HG03439 (cell line): ENCODE results near the gene ARPP21.
"Not testable (repeated sequence)": the region's sequence is repeated elsewhere in the genome, so short reads cannot be mapped to it uniquely, and the experiment has no call there.

Experiments
- ATAC-seq: cut with Tn5 transposase; IDR thresholded peaks from one replicate; pipeline ENCODE4 v1.9.1; 2021; ENCODE audit warnings: mild to moderate bottlenecking, moderate library complexity; ENCODE audit not compliant: unreplicated experiment

ARPP21 gene

DNA sequence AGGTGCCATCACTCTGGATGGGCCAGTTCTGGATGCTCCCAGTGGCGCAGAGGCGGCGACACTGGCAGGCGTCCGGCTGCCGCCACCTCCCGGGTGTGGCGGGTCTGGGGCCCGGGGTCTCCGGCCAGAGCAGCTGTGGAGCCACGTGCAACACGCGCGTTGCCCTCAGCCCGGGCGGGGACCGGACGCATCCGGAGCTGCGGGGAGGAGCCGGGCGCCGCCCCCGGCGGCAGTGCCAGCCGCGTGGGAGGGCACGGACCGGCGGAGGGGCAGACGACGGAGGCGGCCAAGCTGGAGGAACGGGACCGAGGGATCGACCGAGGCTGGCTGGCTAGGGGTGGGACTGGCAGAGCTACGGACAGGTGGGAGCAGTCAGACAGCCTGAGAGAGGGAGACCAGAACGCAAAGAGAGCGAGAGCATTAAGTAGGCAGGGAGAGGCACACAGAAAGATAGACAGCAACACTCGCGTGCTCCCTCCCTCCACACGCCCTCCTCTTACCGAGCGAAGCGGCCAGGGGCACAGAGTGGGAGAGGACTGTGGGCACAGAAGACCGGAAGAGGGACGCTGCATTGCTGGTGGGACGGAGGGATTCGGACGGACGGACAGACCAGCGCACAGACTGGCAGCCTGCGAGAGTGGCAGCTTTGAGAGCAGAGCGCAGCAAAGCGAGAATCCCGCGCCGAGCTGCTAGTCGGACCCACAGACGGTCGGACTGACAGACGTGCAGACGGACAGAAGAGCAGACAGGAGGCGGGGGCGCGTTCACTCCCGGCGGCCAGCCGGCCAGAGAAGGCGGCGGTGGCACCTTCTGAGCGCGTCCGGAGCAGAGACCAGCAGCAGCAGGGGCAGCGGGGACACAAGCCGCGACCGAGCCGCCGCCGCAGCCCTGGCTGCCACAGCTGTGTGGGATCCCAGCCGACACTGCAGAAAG, at the start of gene ARPP21:
TSS of gene ARPP21 (plus strand) at position 272 of the 933 bp plus-strand sequence. CDS start 42,227 bp downstream, outside the sequence.
- no peak for ATAC-seq

DNA sequence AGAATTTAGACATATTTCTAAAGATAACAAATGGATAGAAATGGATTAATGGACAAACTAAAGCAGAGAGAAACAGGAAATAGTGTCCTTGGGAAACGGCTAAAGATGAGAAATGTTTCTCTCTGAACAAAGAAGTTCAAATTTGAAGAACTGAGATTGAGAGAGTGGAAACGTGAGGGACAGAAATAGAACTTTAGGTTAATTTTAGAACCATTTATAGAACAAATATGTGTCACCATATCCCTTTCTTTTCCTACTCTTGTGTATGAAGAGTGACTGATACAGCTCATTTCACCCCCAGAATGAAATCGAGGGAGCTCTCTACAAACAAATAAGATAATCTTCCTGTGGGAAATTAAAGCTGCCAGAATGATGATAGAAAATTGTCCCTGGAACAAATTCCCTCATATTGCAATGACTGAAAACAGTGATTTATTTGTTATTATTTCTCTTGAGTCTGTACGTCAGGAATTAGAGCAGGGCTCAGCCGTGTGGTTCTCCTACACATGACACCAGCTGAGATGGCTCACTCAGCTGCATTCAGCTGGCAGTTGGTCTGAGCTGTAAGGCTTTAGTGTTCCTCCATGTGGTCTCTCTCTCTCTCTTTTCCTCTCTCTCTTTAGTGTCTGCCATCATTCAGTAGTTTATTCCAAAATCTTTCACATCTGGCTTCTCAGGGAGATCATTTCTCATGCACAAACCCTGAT, 46.6 kb upstream of the ARPP21 start:
- ATAC-seq = no peak

GRCh38 chr3:35594739-35595138, 44.6 kb upstream of the ARPP21 start:
- no peak for ATAC-seq

GRCh38 chr3:35596335-35596995, 42.9 kb upstream of the ARPP21 start:
- ATAC-seq = no peak

- no peak for ATAC-seq
Observed at GRCh38 chr3:35597490-35597889, 41.8 kb upstream of the ARPP21 start.

DNA sequence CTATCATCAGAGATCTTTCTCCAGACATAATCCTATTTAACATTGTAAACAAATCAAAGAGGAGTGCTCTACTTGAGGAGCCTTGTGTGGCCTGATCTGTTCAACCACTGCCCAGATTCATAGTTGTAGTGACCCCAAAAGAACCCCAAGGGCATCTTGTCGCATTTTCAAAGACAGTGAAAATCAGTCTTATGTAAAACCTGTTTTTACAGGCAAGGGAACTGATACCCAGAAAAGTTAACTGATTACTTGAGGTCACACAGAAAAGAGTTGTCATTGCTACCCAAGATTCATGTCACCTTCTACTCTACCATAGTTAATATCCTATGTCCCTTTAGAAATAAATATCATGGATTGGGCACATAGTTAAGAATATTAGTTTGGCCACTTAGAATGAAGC, 40.5 kb upstream of the ARPP21 start:
- ATAC-seq = no peak

- no peak for ATAC-seq
Observed at GRCh38 chr3:35601959-35602358, 37.4 kb upstream of the ARPP21 start.

DNA sequence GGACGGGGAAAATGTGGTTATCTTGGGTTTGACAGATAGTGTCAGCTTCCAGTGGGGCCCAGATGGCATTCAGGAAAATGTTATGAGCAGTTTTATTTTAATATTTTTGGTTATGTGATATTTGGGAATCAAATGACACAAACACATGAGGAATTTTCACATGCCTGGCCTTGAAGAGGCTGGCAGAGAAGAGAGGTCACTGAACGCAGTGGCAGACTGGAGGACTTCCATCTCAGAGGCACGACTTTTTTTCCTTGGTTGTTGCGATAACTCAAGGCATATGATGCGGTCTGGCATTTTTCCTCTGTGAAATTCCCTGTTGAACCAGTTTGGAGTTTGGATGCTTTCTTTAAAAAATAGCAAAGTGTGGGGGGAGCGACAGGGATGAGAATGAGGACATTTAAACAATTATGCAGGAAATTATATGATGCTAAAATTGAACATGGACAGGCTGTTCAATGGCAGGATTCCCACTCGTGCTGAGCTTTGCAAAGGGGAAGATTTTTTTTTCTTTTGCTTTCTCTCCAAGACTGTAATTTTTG, 36.9 kb upstream of the ARPP21 start:
- ATAC-seq = no peak

DNA sequence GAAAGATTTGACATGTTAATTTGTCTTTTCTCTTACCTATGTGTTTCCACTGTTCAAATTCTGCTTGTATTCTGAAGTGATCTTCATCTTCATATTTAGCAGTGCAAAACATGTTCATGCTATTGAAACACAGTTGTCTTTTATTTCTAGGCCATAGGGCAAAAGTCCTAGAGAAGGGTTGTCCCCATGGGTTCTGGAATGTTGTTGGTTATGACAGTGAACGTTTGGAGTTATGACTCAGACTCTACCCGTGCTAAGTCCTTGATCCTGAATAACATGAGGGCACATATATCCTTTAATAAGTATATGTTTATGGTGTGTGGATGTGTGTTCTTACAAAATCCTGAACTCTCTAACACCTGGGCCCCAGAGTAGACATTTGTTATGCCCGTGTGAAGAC, 23.0 kb upstream of the ARPP21 start:
- no peak for ATAC-seq

DNA sequence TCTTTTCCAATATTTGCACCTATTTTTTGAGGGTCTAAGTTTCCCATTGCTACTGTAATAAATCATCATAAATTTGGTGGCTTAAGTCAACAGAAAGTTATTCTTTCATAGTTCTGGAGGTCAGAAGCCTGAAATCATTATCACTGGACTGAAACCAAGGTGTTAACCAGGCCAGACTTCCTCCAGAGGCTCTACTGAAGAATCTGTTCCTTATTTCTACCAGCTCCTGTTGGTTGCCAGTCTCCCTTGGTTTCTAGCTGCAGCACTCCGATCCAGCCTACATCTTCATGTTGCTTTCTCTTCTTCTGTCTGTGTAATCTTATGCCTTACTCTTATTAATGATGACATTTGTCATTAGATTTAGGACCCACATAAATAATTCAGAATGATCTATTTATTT, 22.0 kb upstream of the ARPP21 start:
- no peak for ATAC-seq

GRCh38 chr3:35620238-35620637, 19.1 kb upstream of the ARPP21 start:
- not testable (repeated sequence) for ATAC-seq

- ATAC-seq = no peak
Observed at GRCh38 chr3:35624698-35625097, 14.6 kb upstream of the ARPP21 start.

- ATAC-seq = no peak
Observed at GRCh38 chr3:35633332-35634124, 5.8 kb upstream of the ARPP21 start.

DNA sequence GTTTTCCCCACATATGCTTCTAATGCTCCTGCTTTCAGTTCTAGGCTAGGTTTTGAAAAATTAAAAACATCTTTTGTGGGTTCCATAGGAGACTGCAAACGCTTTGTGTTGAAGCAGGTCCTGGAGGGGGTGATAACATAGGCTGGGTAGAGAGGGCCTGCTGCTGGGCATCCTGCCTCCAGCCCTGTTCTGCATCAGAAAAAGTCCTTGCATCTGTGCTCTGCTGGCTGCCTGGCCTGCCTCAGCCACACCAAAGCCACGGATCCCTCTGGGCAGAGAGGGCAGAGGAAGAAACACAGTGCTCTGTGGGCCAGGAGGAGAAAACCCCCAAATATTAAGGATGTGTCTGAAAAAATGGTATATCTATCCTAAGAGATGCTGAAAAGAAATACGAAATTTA, 3.9 kb upstream of the ARPP21 start:
- no peak for ATAC-seq

GRCh38 chr3:35635926-35636683, 3.2 kb upstream of the ARPP21 start:
- no peak for ATAC-seq

- no peak for ATAC-seq
Observed at GRCh38 chr3:35638251-35638979, 910 bp upstream of the ARPP21 start.

DNA sequence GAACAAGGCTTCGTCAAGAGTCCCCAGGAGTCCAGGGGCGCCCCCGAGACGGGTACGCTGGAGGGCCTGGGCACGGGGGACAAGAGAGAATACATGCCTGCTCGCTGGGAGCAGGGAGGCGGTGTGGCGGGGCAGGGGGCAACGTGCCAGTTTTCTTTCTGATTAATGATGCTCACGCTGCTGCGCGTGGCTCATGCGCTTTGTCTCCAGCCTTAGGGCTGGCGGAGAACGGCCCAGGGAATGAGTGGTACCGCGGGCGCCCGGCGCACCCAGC, 408 bp upstream of the ARPP21 start:
- ATAC-seq = no peak

- ATAC-seq = no peak
Observed at GRCh38 chr3:35640190-35641165, 1.2 kb downstream of the ARPP21 start.
